ENCODE measurements around the gene SELENON.

GRCh38 chr1:25795211-25795610 lies 4.8 kb upstream of the SELENON start:
- no peak for TF ChIP-seq POLR2A (IDR thresholded peaks at IDR 0.05)
- TF ChIP-seq, protein P1, sequence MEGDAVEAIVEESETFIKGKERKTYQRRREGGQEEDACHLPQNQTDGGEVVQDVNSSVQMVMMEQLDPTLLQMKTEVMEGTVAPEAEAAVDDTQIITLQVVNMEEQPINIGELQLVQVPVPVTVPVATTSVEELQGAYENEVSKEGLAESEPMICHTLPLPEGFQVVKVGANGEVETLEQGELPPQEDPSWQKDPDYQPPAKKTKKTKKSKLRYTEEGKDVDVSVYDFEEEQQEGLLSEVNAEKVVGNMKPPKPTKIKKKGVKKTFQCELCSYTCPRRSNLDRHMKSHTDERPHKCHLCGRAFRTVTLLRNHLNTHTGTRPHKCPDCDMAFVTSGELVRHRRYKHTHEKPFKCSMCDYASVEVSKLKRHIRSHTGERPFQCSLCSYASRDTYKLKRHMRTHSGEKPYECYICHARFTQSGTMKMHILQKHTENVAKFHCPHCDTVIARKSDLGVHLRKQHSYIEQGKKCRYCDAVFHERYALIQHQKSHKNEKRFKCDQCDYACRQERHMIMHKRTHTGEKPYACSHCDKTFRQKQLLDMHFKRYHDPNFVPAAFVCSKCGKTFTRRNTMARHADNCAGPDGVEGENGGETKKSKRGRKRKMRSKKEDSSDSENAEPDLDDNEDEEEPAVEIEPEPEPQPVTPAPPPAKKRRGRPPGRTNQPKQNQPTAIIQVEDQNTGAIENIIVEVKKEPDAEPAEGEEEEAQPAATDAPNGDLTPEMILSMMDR (IDR thresholded peaks at IDR 0.05) = no peak

Measured in adrenal gland (tissue), 5 donors.